SK-N-DZ (cell line): ENCODE data around the gene HDAC1.
"Not testable (repeated sequence)": the region's sequence is repeated elsewhere in the genome, so short reads cannot be mapped to it uniquely, and the experiment has no call there.

ENCODE experiments used
- DNase-seq: peaks from one replicate; pipeline ENCODE4 v3.0.0-alpha.2; 2015; ENCODE audit warnings: low spot score

Gene HDAC1

GRCh38 chr1:32273391-32274208 is 18.3 kb upstream of the HDAC1 start:
- no peak for DNase-seq

- DNase-seq = no peak
Measured at GRCh38 chr1:32274646-32275340, 17.1 kb upstream of the HDAC1 start.

GRCh38 chr1:32275424-32275823 is 16.5 kb upstream of the HDAC1 start:
- DNase-seq = no peak

GRCh38 chr1:32276032-32276782 is 15.7 kb upstream of the HDAC1 start:
- DNase-seq = no peak

- not testable (repeated sequence) for DNase-seq
Measured at GRCh38 chr1:32284777-32285176, 7.1 kb upstream of the HDAC1 start.

- no peak for DNase-seq
Measured at GRCh38 chr1:32285658-32286057, 6.2 kb upstream of the HDAC1 start.

GRCh38 chr1:32286763-32287162 is 5.1 kb upstream of the HDAC1 start:
- DNase-seq = no peak

- DNase-seq = no peak
Measured at GRCh38 chr1:32289256-32289655, 2.6 kb upstream of the HDAC1 start.

- DNase-seq = no peak
Measured at GRCh38 chr1:32291145-32291707, 657 bp upstream of the HDAC1 start.

- DNase-seq = not testable (repeated sequence)
Measured at GRCh38 chr1:32298211-32298610, 6.3 kb downstream of the HDAC1 start.

- DNase-seq = no peak
Measured at GRCh38 chr1:32299327-32299726, 7.4 kb downstream of the HDAC1 start.

- no peak for DNase-seq
Measured at GRCh38 chr1:32303358-32303757, 11.5 kb downstream of the HDAC1 start.

- no peak for DNase-seq
Measured at GRCh38 chr1:32303997-32304622, 12.2 kb downstream of the HDAC1 start.

GRCh38 chr1:32305310-32305709 is 13.4 kb downstream of the HDAC1 start:
- DNase-seq = no peak

GRCh38 chr1:32307324-32307723 is 15.4 kb downstream of the HDAC1 start:
- DNase-seq = no peak

GRCh38 chr1:32309960-32310359 is 18.1 kb downstream of the HDAC1 start:
- no peak for DNase-seq

- no peak for DNase-seq
Measured at GRCh38 chr1:32311709-32312393, 20.0 kb downstream of the HDAC1 start.

- DNase-seq = no peak
Measured at GRCh38 chr1:32316903-32317277, 25.0 kb downstream of the HDAC1 start.

- DNase-seq = no peak
Measured at GRCh38 chr1:32318127-32318869, 26.4 kb downstream of the HDAC1 start.

- no peak for DNase-seq
Measured at GRCh38 chr1:32321712-32322291, 29.9 kb downstream of the HDAC1 start.
